ENCODE results near the gene PSMD13. TPM values are rescaled to one million over a fixed set of nuclear protein-coding genes. Genes with fewer than 3 reads are reported as not detected.

PSMD13 gene
- total and polyA plus RNA-seq, 2 experiments from 2014 or later: 91.8 to 146 TPM

DNA sequence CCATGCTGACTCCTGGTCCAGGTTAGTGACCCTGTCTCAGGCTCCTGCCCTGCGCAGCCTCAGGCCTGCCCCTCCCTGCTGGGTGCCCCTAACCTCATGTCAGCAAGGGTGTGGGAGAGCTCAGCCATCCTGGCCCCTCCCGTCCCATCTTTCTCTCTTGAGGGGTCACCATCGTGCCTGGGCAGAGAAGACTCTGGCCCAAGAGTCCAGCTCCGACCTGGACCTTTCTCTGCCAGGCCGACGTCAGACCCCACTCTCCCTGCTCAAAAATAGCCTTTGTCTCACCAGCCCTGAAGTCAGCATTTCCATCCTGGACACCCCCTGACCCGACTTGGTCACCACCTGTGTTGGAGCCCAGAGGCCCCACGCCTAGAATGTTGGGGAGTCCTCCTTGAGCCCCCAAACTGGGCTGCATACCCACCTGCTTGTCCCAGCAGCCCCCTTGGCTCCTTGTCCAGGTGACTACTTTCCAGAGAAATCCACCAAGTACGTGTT is 39.0 kb upstream of the PSMD13 start:
- peaks cover 7% of the 10 kb centered on the region for H4K20me1 ChIP-seq (ENCODE audit: insufficient read depth, poor library complexity, severe bottlenecking)
- H3K36me3 ChIP-seq (replicated peaks; ENCODE audit: insufficient read depth, low read depth): no peaks in the 10 kb centered on the region
- no peak overlapping the region for H3K4me2 ChIP-seq
- H3K79me2 ChIP-seq: no peaks in the 10 kb centered on the region
- 86% methylated on average over 9 of the region's 9 CpGs for WGBS (ENCODE audit: low lambda C conversion rate, missing lambda C conversion rate)
- no peak for DNase-seq (ENCODE audit: low spot score)
- no peaks in the 10 kb centered on the region for H3K4me1 ChIP-seq (ENCODE audit: insufficient read depth)
- no peaks in the 10 kb centered on the region for H3K9me2 ChIP-seq (replicated peaks; ENCODE audit: insufficient read depth)
- H3K4me3 ChIP-seq: no peak overlapping the region
- H3K27me3 ChIP-seq: no peaks in the 10 kb centered on the region
- no peaks in the 10 kb centered on the region for H3K9me3 ChIP-seq (ENCODE audit: low read depth)
- H3K27ac ChIP-seq: no peak overlapping the region
- TF ChIP-seq EZH2phosphoT487 (IDR thresholded peaks at IDR 0.05; ENCODE audit: low read depth, severe bottlenecking, unreplicated experiment): no peak
- TF ChIP-seq, protein P1, sequence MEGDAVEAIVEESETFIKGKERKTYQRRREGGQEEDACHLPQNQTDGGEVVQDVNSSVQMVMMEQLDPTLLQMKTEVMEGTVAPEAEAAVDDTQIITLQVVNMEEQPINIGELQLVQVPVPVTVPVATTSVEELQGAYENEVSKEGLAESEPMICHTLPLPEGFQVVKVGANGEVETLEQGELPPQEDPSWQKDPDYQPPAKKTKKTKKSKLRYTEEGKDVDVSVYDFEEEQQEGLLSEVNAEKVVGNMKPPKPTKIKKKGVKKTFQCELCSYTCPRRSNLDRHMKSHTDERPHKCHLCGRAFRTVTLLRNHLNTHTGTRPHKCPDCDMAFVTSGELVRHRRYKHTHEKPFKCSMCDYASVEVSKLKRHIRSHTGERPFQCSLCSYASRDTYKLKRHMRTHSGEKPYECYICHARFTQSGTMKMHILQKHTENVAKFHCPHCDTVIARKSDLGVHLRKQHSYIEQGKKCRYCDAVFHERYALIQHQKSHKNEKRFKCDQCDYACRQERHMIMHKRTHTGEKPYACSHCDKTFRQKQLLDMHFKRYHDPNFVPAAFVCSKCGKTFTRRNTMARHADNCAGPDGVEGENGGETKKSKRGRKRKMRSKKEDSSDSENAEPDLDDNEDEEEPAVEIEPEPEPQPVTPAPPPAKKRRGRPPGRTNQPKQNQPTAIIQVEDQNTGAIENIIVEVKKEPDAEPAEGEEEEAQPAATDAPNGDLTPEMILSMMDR (IDR thresholded peaks at IDR 0.05; ENCODE audit: poor library complexity): no peak
- no peak for TF ChIP-seq EZH2 (IDR thresholded peaks at IDR 0.05; ENCODE audit: borderline replicate concordance)
- H2AFZ ChIP-seq: no peak overlapping the region

DNA sequence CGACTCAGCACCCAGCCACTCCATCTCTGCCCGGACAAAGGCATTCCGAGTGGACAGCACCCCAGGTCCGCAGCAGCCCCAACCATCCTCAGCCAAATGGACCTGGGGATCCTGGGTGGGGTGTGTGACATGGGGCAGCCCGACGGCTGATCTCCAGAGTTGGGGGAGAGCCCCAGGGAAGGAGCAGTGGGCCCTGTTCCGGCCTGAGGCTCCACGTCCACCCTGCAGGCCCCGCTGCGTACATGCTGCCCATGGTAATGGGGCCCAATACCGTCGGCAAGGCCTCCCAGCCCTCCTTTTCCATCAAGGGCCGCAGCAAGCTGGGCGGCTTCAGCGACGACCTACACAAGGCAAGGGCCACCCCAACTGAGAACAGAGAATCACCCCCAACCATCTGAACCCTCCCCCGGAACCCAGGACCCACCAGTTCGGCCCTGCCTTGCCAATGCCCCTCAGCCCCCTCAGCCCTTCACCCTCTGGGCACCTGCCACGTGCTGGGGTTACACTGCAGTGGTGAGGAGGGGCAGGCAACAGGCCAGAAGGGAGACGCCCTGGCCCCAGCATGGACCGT is 38.5 kb upstream of the PSMD13 start:
- Histone ChIP-seq H3K4me1 (ENCODE audit: insufficient read depth) (no peaks in the 10 kb centered on the region), H3K9me3 (ENCODE audit: low read depth) (no peaks in the 10 kb centered on the region), H3K36me3 (replicated peaks; ENCODE audit: insufficient read depth, low read depth) (no peaks in the 10 kb centered on the region), H3K9me2 (replicated peaks; ENCODE audit: insufficient read depth) (no peaks in the 10 kb centered on the region), H3K27ac (no peak overlapping the region), H3K79me2 (no peaks in the 10 kb centered on the region), H3K4me3 (no peak overlapping the region), H4K20me1 (ENCODE audit: insufficient read depth, poor library complexity, severe bottlenecking) (peaks cover 10% of the 10 kb centered on the region), H3K27me3 (no peaks in the 10 kb centered on the region), H2AFZ (no peak overlapping the region), H3K4me2 (no peak overlapping the region)
- TF ChIP-seq EZH2phosphoT487 (IDR thresholded peaks at IDR 0.05; ENCODE audit: low read depth, severe bottlenecking, unreplicated experiment) (no peak), EZH2 (IDR thresholded peaks at IDR 0.05; ENCODE audit: borderline replicate concordance) (no peak)
- TF ChIP-seq, protein P1 (IDR thresholded peaks at IDR 0.05; ENCODE audit: poor library complexity): no peak
- DNase-seq (ENCODE audit: low spot score): no peak
- 88% methylated on average over 16 of the region's 21 CpGs for WGBS (ENCODE audit: low lambda C conversion rate, missing lambda C conversion rate)

DNA sequence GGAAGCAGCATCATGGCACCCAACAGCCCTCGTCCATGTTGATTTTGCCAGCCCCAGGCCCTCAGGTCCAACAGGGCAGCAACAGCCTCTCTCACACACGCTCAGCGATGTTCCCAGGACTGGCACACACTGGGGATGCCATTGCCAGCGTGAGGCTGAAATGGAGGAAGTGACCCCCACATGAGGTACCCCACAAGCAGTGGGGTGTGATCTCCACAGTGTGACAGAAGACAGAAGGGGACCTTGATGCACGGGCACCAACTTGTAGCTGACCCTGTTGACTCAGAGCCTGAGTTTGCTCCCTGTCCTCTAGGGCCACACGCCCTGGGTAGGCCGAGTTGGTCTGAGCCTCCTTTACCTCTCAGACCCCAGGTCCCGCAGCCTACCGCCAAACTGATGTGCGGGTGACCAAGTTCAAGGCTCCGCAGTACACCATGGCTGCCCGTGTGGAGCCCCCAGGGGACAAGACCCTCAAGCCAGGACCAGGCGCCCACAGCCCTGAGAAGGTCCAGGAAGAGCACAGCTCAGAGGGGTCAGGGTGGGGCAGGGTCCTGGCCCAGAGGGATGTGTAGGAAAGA is 37.7 kb upstream of the PSMD13 start:
- H3K9me3 ChIP-seq (ENCODE audit: low read depth): no peaks in the 10 kb centered on the region
- no peak overlapping the region for H3K4me3 ChIP-seq
- DNase-seq (ENCODE audit: low spot score): no peak

More for the DNA sequence above, 37.7 kb upstream of the PSMD13 start:
- no peak for TF ChIP-seq EZH2phosphoT487 (IDR thresholded peaks at IDR 0.05; ENCODE audit: low read depth, severe bottlenecking, unreplicated experiment)
- no peak for TF ChIP-seq EZH2 (IDR thresholded peaks at IDR 0.05; ENCODE audit: borderline replicate concordance)
- TF ChIP-seq, protein P1 (IDR thresholded peaks at IDR 0.05; ENCODE audit: poor library complexity): no peak
- Histone ChIP-seq H3K27me3 (no peaks in the 10 kb centered on the region), H3K79me2 (peaks cover 5% of the 10 kb centered on the region), H3K4me2 (no peak overlapping the region), H3K9me2 (replicated peaks; ENCODE audit: insufficient read depth) (no peaks in the 10 kb centered on the region), H3K27ac (no peak overlapping the region), H2AFZ (no peak overlapping the region), H3K36me3 (replicated peaks; ENCODE audit: insufficient read depth, low read depth) (no peaks in the 10 kb centered on the region), H4K20me1 (ENCODE audit: insufficient read depth, poor library complexity, severe bottlenecking) (peaks cover 18% of the 10 kb centered on the region), H3K4me1 (ENCODE audit: insufficient read depth) (no peaks in the 10 kb centered on the region)
- 91% methylated on average over 13 of the region's 13 CpGs for WGBS (ENCODE audit: low lambda C conversion rate, missing lambda C conversion rate)

Data from hepatocyte (in vitro differentiated cells).